Ureter (tissue), 1 donor: Measurements from ENCODE around the gene GUCY2D. TPM values are rescaled to one million over a fixed set of nuclear protein-coding genes. Genes with fewer than 3 reads are reported as not detected.
"Not testable (repeated sequence)": the region's sequence is repeated elsewhere in the genome, so short reads cannot be mapped to it uniquely, and the experiment has no call there.

Source experiments
- DNase-seq: peaks from one replicate; pipeline ENCODE4 v3.0.0-alpha.2; 2020; ENCODE audit warnings: low spot score
- total RNA-seq: library from RNA; stranded (reverse); gene quantifications from one replicate; pipeline ENCODE4 v1.2.4, GENCODE V29; 2023
- donor health status: DM: yes; HTN: yes; CAD: no.

Gene GUCY2D
- total RNA-seq = 0.81 TPM

DNA sequence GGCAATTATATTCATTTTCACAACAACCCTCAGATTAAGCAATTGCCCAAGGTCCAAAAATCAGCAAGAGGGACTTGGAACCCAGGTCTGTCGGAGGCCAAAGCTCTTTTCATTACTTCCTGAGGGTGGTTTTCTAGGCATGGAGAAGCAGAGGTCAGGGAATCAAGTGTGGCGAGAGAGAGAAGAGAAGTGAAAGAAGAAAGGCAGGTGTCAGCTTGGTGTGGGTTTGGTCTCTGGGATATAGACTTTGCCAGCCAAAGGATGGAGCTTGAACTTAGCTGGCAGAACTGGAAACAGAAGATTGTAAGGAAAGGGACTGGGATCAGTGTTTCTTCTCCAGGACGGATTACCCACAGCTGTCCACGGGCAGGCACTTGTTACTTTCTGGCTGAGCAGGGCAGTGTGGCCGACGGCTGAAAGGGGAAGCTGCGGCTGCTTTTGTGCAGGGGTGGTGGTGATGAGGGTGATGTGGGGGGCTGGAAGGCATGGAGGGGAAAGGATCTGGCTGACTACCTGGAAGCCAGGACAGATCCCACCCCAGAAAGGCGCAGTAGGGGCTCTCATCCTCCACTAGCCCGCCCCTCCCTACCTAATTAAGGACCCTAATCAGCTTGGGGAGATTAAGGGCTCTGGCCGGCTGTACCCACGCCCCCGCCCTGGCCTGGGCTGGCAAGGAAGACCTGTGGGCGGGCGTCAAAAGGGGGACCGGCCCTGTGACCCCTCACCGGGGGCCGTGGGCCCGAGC lies at the start of gene GUCY2D:
Gene GUCY2D, plus strand, starts transcription at position 640 of the 745 bp plus-strand sequence. CDS start 433 bp downstream, outside the sequence.
- no peak for DNase-seq

DNA sequence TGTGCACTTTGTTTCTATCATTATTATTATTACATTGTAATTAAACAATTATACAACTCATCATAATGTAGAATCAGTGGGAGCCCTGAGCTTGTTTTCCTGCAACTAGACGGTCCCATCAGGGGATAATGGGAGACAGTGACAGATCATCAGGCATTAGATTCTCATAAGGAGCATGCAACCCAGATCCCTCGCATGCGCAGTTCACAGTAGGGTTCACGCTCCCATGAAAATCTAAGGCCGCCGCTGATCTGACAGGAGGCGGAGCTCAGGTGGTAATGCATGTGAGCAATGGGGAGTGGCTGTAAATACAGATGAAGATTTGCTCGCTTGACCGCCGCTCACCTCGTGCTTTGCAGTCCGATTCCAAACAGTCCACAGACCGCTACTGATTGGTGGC lies 49.1 kb upstream of the GUCY2D start:
- DNase-seq = not testable (repeated sequence)

GRCh38 chr17:7955414-7956227 lies 46.8 kb upstream of the GUCY2D start:
- DNase-seq = no peak

DNA sequence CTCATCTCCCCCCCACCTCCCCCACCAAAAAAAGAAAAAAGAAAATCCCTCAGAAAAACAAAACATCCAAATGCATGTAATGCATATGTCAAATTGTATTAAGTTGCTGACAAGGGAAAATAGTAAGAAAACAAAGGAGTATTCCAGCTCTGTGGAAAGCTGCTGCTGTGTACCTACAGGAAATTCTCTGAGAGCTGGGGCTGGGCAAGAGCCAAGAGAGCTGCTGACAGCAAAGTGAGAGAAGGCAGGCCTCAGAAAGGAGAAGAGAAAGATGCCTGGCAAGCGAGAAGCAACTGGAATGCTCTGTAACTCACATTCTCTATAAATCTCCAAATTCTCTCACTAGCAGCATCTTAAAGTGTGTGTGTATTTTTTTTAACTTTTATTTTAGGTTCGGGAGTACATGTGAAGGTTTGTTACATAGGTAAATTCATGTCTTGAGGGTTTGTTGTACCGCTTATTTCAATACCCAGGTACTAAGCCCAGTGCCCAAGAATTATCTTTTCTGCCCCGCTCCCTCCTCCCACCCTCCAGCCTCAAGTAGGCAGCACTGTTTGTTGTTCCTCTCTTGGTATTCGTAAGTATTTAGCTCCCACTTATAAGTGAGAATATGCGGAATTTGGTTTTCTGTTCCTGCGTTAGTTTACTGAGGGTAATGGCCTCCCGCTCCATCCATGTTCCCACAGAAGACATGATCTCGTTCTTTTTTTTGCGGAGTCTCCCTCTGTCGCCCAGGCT lies 46.0 kb upstream of the GUCY2D start:
- no peak for DNase-seq

DNA sequence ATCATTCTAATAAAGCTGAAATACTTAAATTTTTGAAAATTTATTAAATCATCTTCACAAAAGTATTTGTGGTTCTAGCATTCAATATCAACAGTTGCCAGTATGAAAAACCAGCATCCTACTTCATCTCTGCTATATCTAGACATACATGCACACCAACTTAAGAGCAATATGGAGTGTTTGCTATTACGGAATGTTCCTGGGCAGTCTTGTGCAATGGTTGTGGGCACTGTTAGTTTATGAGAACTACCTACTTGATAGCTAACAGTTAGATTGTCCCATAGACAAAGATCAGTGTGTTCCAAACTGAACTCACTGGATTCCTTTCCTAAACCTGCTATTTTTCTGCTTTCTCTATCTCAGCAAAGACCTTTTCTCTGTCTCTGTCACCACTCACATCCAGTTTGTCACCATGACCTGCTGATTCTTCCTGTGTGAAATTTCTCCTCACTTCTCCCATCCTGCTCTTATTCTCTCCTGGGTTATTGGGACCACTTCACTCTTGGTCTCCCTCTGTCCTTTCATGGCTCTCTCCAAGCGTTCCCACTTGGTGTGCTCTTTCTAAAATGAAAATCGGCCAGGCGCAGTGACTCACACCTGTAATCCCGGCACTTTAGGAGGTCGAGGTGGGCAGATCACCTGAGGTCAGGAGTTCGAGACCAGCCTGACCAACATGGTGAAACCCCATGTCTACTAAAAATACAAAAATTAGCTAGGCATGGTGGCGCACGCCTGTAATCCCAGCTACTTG lies 42.7 kb upstream of the GUCY2D start:
- no peak for DNase-seq

GRCh38 chr17:7961421-7961820 lies 41.0 kb upstream of the GUCY2D start:
- no peak for DNase-seq

- DNase-seq = no peak
Measured at GRCh38 chr17:7967751-7968150, 34.7 kb upstream of the GUCY2D start.

DNA sequence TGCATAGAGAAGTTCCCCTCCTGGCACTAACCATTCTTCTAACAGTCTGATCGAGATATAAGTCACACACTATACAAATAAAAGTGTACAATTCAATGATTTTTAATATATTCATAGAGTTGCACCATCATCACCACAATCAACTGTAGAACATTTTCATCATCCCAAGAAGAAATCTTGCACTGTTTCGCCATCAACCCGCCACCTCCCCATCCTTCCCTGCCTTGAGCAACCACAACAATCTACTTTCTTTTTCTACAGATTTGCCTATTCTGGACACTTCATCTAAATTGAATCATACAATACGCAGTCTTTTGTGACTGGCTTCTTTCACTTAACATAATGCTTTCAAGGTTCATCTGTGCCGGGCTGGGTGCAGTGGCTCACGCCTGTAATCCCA lies 33.0 kb upstream of the GUCY2D start:
- DNase-seq = no peak

DNA sequence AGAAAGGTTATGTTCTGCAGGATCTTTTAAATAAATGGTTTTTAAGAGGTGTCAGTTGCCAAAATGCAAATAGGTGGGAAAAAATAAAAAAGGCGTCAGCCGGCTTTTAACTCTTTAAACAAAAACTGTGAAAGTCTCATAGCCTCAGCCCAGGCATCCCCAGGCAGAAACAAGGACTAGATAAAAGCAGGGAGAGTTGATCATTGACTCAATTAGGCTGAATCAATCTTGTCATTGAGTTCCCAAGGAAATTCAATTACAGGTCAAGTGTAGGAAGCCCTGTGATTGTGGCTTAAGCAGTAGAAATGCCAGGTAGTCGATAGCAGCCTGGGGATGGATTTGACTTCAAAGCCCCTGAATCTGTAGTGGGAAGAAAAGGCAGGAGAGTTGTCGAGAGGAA lies 30.8 kb upstream of the GUCY2D start:
- DNase-seq = no peak

DNA sequence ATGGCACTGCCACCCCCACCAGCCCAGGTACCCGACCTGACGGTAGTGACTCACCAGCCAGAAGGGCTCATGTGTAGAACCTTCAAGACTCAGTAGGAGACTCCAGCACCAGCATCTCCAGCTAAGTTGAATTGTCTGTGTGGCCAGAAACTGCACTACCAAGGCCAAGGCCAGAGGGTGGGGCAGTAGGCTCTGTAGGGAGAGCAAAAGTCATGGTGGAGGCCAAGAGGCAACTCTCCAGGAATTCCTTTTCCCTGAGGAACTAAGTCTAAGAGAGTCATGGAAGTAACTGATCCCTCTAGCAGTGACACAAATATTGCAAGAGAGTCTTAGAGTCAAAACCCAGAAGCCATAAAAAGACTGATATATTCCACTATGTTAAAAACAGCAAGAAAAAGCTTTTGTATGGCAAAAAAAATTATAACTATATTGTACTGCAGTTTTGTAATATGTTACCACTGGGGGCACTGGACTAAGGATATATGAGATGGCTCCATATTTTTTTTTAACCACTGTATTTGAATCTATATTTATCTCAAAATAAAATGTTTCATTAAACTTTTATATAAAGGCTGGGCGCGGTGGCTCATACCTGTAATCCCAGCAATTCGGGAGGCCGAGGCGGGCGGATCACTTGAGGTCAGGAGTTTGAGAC lies 30.2 kb upstream of the GUCY2D start:
- no peak for DNase-seq

DNA sequence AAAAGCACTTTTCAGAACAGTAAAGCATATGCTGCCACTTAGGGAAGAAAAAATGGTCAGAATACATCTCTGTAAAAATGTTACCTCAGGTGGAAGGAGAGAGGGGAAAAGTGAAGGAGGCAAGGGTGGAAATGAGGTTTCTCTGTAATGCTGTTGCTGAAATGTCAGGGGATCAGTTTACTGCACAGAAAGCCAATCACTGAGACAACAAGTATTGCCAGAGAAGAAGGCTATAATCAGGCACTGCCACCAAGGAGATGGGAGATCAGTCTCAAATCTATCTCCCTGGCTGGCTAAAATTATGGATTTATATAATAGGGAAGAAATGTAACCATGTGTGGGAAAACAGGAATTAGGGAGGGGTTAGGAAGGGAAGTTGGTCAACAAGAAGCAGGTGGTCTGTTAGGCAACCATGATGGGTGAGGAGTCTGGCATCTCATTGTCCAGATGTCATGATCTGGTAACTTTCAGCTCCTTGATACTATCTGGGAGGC lies 27.7 kb upstream of the GUCY2D start:
- no peak for DNase-seq

DNA sequence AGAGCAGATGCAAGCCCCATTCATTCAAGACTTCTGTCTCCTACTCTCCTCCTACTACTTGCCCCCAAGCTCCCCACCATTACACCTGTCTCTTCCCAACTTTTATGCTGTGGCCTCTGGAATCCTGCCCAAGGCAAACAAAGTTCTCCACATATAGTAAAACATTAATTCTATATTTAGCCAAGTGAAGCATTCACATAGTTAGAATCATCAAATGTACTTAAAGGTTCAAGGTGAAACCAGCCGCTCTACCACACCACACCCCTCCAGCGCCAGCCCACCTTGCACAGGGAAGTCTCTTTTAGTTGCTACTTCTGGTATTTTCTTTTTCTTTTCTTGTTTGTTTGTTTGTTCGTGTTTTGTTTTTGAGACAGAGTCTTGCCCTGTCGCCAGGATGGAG lies 25.4 kb upstream of the GUCY2D start:
- DNase-seq = no peak

DNA sequence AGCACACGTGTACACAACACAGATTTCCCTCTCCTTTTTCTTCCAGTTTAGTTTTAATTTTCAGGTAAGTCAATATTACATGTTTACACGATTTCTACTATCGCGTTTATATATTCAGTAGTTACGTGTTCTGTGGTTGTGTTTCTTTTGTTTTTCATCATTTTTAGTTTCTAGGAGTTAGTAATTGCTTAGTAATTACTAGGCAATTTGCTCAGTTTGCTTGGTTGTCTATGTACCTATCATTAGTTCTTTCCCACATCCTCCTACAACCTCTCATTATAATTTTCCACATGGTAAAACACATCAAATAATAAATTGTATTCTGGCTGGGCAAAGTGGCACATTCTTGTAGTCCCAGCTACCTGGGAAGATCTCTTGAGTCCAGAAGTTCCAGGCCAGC lies 24.6 kb upstream of the GUCY2D start:
- no peak for DNase-seq

DNA sequence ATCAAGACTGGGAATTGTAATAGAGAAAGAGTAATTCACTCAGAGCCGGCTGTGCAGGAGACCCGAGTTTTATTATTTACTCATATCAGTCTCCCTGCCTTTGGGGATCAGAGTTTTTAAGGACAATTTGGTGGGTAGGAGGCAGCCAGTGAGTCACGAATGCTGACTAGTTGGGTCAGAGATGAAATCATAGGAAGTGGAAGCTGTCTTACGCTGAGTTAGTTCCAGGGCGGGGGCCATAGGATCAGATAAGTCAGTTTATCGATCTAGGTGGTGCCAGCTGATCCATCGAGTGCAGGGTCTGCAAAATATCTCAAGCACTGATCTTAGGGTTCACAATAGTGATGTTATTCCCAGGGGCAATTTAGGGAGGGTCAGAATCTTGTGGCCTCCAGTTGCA lies 20.2 kb upstream of the GUCY2D start:
- DNase-seq = no peak

- DNase-seq = no peak
Measured at GRCh38 chr17:7982666-7983065, 19.7 kb upstream of the GUCY2D start.

DNA sequence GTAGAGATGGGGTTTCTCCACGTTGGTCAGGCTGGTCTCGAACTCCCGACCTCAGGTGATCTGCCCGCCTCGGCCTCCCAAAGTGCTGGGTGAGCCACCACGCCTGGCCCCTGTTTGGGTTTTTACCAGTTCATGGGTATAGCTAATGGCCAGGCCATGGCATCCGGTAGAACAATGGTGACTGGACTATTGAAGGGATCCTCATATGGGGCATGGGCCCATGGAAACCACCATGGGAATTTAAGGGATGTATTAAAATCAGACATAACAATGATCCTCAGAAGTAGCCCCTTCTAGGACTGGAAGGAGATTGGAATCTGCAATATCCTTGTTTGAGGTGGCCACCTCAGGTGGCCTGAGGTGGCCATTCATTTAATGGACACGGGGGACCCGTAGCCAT lies 17.5 kb upstream of the GUCY2D start:
- DNase-seq = no peak

DNA sequence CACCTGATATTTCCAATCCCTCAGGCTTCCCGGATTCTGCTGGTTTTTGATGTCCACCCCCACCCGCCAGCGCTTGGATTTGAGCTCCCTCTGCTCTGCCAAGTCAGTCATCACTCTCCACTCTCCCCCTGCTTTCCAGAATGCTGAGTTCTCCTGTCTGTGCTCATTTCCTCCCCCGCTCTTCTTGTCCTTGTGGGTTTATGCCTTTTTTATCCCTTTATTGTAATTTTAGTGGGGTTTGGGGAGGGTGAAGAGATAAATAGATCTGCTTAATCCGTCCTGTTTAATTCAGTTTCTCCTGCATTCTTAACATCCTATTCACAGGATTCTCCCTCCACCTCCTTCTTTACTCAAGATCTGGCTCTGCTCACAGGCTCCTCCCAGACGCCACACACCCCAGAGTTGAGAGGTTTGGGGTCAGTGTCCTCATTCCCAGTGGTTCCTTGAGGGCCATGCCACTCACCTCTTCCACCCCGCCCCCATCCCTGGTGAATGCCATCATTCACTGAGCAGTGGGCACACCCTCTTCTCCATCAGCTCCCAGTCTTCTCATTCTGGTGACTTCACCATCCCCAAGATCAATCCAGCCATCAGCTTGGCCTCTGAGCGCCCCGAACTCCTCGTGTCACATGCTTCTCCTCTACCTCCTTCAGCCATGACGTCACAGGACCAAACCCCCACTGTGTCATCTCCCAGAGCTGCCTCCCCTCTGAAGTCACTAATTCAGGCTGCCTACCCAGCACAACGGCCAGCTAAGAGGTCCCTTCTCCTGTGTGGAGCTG lies 15.1 kb upstream of the GUCY2D start:
- DNase-seq = no peak

DNA sequence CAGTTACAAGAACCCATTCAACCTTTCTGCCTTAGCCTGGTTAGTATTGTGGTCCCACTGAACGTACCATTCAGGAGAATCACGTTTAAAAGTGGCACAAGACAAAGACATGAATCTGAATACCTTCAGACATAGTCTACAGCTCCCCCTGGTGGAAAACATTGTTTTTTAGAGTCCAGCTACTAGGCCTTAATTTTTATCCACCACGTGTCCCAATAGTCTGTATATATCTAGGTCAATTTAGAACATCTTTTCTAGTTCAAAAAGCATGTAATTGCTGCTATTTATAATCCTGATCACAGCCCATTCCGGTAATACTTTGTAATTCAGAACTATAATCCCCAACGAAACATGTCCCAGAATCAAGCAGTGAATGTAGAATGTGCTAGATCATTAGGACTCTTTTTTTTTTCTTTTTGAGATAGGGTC lies 13.7 kb upstream of the GUCY2D start:
- peak; percentile 75 for DNase-seq

DNA sequence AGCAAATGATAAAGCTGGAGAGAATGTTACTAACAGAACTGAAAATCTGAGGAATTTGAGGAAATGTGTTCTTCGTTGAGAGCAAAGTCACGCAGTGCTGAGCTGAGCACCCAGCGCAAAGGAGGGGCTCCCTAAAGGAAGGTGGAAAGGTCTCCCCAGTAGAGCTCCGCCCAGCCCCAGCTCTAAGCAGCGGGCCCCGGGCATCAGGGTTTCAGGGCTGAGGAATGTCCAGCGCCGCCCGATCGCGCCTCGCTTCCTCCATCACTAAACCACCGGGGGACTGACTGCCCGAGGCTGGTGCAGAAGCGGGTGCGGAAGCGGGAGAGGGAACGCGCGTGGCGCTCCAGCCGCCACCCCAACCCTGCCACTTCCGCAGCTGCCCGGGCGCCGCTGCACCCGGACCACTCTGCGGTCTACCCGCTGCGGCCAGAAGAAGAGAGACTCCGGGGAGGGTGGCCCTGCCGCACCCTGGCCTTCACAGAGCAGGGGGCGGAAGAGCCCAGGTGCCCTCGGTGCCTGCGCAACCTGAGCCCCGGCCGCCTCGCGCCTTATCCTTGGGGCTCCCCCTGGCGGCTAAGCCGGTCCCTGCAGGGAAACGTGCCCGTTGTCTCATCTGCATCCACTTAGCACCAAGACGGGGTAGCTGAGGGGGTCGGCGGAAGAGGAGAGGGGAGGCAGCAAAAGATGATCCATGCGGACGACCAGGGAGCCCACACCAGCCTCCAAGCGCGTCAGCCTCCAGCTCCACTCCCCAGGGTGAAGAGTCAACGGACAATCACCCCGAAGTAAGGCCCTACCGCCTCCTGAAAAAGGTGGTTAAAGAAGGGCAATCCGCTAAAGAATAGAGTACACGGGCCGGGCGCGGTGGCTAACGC lies 12.4 kb upstream of the GUCY2D start:
- DNase-seq = peak; percentile 88
